HepG2 (cell line): ENCODE results near the gene USB1. TPM values are rescaled to one million over a fixed set of nuclear protein-coding genes. Genes with fewer than 3 reads are reported as not detected.
A peak's percentile ranks its signal among the peaks of the same experiment; 100 is the strongest.

Experiments
- AHR ChIP-seq: IDR thresholded peaks from 2 replicates; pipeline ENCODE4 v1.6.1; 2018; ENCODE audit warnings: missing genetic modification reagents, missing compliant biosample characterization
- CBX2 ChIP-seq, 2 experiments: fragments of 200-600 bp in 1 of 2; sonication (generic); formaldehyde crosslinking in 1 of 2; IDR thresholded peaks; 2 replicates each; pipeline versions ENCODE4 v1.7.0 to v1.8.1; 2018 to 2022; ENCODE audit warnings: low read depth in 2 of 2, low read length in 1 of 2, mild to moderate bottlenecking in 1 of 2, missing genetic modification reagents in 1 of 2
- CTCF ChIP-seq: sonication (generic); formaldehyde crosslinking; IDR thresholded peaks from 2 replicates; pipeline ENCODE4 v1.5.0; 2020; ENCODE audit warnings: mild to moderate bottlenecking, missing genetic modification reagents, moderate library complexity
- HNF1B ChIP-seq: sonication (generic); formaldehyde crosslinking; IDR thresholded peaks from 2 replicates; pipeline ENCODE4 v1.5.1; 2020; ENCODE audit warnings: mild to moderate bottlenecking, moderate library complexity, missing genetic modification reagents
- HNRNPK ChIP-seq: fragments of 200-400 bp; formaldehyde crosslinking; IDR thresholded peaks from 2 replicates; pipeline ENCODE4 v1.6.1; 2018; ENCODE audit warnings: low read length, low read depth, moderate library complexity, mild to moderate bottlenecking; ENCODE audit not compliant: poor library complexity, severe bottlenecking
- HNRNPLL ChIP-seq: fragments of 200-400 bp; formaldehyde crosslinking; IDR thresholded peaks from 2 replicates; pipeline ENCODE4 v1.6.1; 2017; ENCODE audit warnings: mild to moderate bottlenecking, low read depth, low read length; ENCODE audit not compliant: poor library complexity, severe bottlenecking
- MAZ ChIP-seq, 2 experiments: sonication (generic) in 1 of 2; formaldehyde crosslinking in 1 of 2; IDR thresholded peaks; 2 replicates each; pipeline versions ENCODE4 v1.5.0 to v1.6.1; 2012 to 2020; ENCODE audit warnings: low read depth in 2 of 2, mild to moderate bottlenecking in 2 of 2, borderline replicate concordance in 1 of 2, improper control_type of control experiment in 1 of 2, low read length in 1 of 2, missing genetic modification reagents in 1 of 2, moderate library complexity in 1 of 2
- NFYC ChIP-seq: IDR thresholded peaks from 2 replicates; pipeline ENCODE4 v1.6.1; 2016; ENCODE audit warnings: missing genetic modification reagents, missing compliant biosample characterization
- PBX3 ChIP-seq: sonication (generic); formaldehyde crosslinking; IDR thresholded peaks from 2 replicates; pipeline ENCODE4 v1.8.1; 2023; ENCODE audit warnings: missing genetic modification reagents, inconsistent platforms, borderline replicate concordance
- RFX5 ChIP-seq: IDR thresholded peaks from 2 replicates; pipeline ENCODE4 v1.6.1; 2011; ENCODE audit warnings: low read depth, low read length, improper control_type of control experiment
- SAFB2 ChIP-seq: sonication (generic); formaldehyde crosslinking; IDR thresholded peaks from 2 replicates; pipeline ENCODE4 v1.5.1; 2020; ENCODE audit warnings: missing genetic modification reagents, low read depth, mild to moderate bottlenecking, borderline replicate concordance
- ZNF512 ChIP-seq: sonication (generic); formaldehyde crosslinking; IDR thresholded peaks from 2 replicates; pipeline ENCODE4 v1.4.0; 2020; ENCODE audit warnings: mild to moderate bottlenecking, missing genetic modification reagents
- ZNF546 ChIP-seq: sonication (generic); formaldehyde crosslinking; conservative IDR thresholded peaks from 2 replicates; pipeline ENCODE4 v1.8.1; 2023; ENCODE audit warnings: mild to moderate bottlenecking, missing genetic modification reagents
- ZNF580 ChIP-seq: IDR thresholded peaks from 2 replicates; pipeline ENCODE4 v1.6.1; 2016; ENCODE audit warnings: low read depth, borderline replicate concordance
- ZNF616 ChIP-seq: sonication (generic); formaldehyde crosslinking; IDR thresholded peaks from 2 replicates; pipeline ENCODE4 v1.5.0; 2020; ENCODE audit warnings: low read depth, mild to moderate bottlenecking, missing genetic modification reagents
- ZNF639 ChIP-seq: conservative IDR thresholded peaks from 2 replicates; pipeline ENCODE4 v1.6.1; 2018; ENCODE audit warnings: missing genetic modification reagents
- ZNF747 ChIP-seq: sonication (generic); formaldehyde crosslinking; IDR thresholded peaks from 2 replicates; pipeline ENCODE4 v1.8.1; 2023; ENCODE audit warnings: missing genetic modification reagents, mild to moderate bottlenecking, borderline replicate concordance
- ZZZ3 ChIP-seq: sonication (generic); formaldehyde crosslinking; IDR thresholded peaks from 2 replicates; pipeline ENCODE4 v1.4.0; 2020; ENCODE audit warnings: missing genetic modification reagents, mild to moderate bottlenecking, borderline replicate concordance
- polyA plus RNA-seq, 8 experiments: library from polyadenylated mRNA; depleted of rRNA in 3 of 8; stranded (reverse) in 7 of 8; unstranded in 1 of 8; fragments of >200 nt; fragmentation: Illumina TruSeq in 4 of 8; extraction: Trizol in 4 of 8; gene quantifications; 2 replicates each; pipeline versions ENCODE4 v1.2.1 to v1.2.3, GENCODE V29; 2011 to 2016; ENCODE audit warnings: low read depth in 4 of 8, missing spikeins in 1 of 8, mixed read lengths in 1 of 8; ENCODE audit not compliant: insufficient read depth in 1 of 8
- total RNA-seq, 5 experiments: library from RNA; depleted of rRNA; stranded (reverse); fragments of >200 nt; fragmentation: Illumina TruSeq; extraction: Trizol; gene quantifications; 2 replicates each; pipeline ENCODE4 v1.2.3, GENCODE V29; 2016; ENCODE audit warnings: low read depth in 1 of 5

USB1 gene
- total and polyA plus RNA-seq, 2 of the 13 experiments (the other 11 are each of a cell fraction or from before 2014, with no cell fraction given): 16.7 to 65.4 TPM

GRCh38 chr16:58025351-58026138 is 24.3 kb downstream of the USB1 start, which contains the start of gene MMP15 (continued):
- TF ChIP-seq CTCF (CRISPR knock-in tag) (peak; percentile 24), ZNF546 (CRISPR knock-in tag) (0 out of 2 replicates have a peak, but pooled peaks have one; percentile 15), HNF1B (CRISPR knock-in tag) (no peak), RFX5 (no peak), HNRNPK (peak; percentile 62), NFYC (CRISPR knock-in tag) (no peak), AHR (CRISPR knock-in tag) (no peak), CBX2 (IDR thresholded peaks at IDR 0.05; ENCODE audit: low read depth, low read length) (no peak), CBX2 (CRISPR knock-in tag; IDR thresholded peaks at IDR 0.05; ENCODE audit: low read depth) (peak; percentile 86; the same call in 1 of the 2 replicates), ZNF580 (CRISPR knock-in tag) (no peak), ZNF616 (CRISPR knock-in tag) (no peak; the same call in 1 of the 2 replicates), ZNF639 (CRISPR knock-in tag) (0 out of 2 replicates have a peak, but pooled peaks have one; percentile 29), SAFB2 (CRISPR knock-in tag) (peak; percentile 12; the same call in 1 of the 2 replicates), HNRNPLL (peak; percentile 46), PBX3 (CRISPR knock-in tag) (no peak; the same call in 1 of the 2 replicates), MAZ (IDR thresholded peaks at IDR 0.05; ENCODE audit: borderline replicate concordance, low read depth, low read length) (peak; percentile 83), MAZ (CRISPR knock-in tag; IDR thresholded peaks at IDR 0.05; ENCODE audit: low read depth) (peak; percentile 62), ZNF747 (peak; percentile 41; the same call in 1 of the 2 replicates), ZNF512 (CRISPR knock-in tag) (0 out of 2 replicates have a peak, but pooled peaks have one; percentile 67), ZZZ3 (CRISPR knock-in tag) (no peak)
